IPS-18a (cell line): Measurements from ENCODE around the gene NPTX1.

ENCODE experiments used
- H3K27ac ChIP-seq: one replicate; pipeline ENCODE4 v1.5.1; 2013; ENCODE audit warnings: low read length
- H3K27me3 ChIP-seq: one replicate; pipeline ENCODE4 v1.6.1; 2013; ENCODE audit warnings: mild to moderate bottlenecking, low read length; ENCODE audit not compliant: control insufficient read depth, insufficient read depth
- H3K36me3 ChIP-seq: one replicate; pipeline ENCODE4 v1.6.1; 2013; ENCODE audit warnings: low read depth, low read length; ENCODE audit not compliant: control insufficient read depth
- H3K4me1 ChIP-seq: one replicate; pipeline ENCODE4 v1.6.1; 2013; ENCODE audit warnings: low read depth, low read length; ENCODE audit not compliant: control insufficient read depth
- H3K4me3 ChIP-seq: one replicate; pipeline ENCODE4 v1.5.1; 2013; ENCODE audit warnings: low read length
- H3K9ac ChIP-seq: one replicate; pipeline ENCODE4 v1.6.1; 2013; ENCODE audit warnings: mild to moderate bottlenecking, low read length, moderate library complexity
- H3K9me3 ChIP-seq: one replicate; pipeline ENCODE4 v1.6.1; 2013; ENCODE audit warnings: low read depth, low read length; ENCODE audit not compliant: control insufficient read depth

The NPTX1 gene

GRCh38 chr17:80426671-80427326, 49.6 kb downstream of the NPTX1 start:
- H3K27me3 ChIP-seq, result no peaks in the 10 kb centered on the region
- H3K9ac ChIP-seq, result no peak overlapping the region

DNA sequence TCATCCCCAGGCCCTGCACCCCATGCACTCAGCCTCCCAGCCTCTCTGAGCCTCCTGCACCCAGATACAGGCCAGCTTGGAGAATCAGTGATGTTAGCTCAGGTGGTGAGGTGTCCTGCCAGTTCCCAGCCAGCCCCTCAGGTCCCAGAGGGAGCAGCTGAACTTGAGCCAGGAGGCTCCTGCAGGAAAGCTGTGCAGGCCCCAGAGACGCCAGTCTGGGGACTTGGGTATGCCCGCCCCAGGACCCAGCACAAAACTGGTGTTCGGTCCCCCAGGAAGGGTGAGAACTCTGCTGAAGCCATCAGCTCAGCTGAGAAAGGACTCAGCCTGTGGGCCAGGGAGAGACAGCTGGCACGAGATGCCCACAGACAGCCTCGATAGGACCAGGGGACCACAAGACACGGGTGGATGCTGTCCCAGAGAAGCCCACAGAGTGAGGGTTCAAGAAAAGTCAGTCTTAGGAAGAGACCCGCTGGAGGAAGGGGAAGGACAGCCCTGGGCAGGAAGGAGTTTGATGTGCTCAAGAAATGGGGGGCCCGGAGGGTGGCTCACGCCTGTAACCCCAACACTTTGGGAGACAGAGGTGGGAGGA, 50.5 kb downstream of the NPTX1 start:
- H3K27me3 ChIP-seq, result no peaks in the 10 kb centered on the region
- H3K4me1 ChIP-seq, result no peaks in the 10 kb centered on the region
- H3K9ac ChIP-seq, result no peak overlapping the region
- no peaks in the 10 kb centered on the region for H3K9me3 ChIP-seq
- H3K36me3 ChIP-seq, result no peaks in the 10 kb centered on the region
- H3K27ac ChIP-seq, result no peak overlapping the region
- H3K4me3 ChIP-seq, result no peak overlapping the region

More at GRCh38 chr17:80426671-80427326, 49.6 kb downstream of the NPTX1 start:
- no peak overlapping the region for H3K4me3 ChIP-seq
- H3K9me3 ChIP-seq, result no peaks in the 10 kb centered on the region
- no peaks in the 10 kb centered on the region for H3K4me1 ChIP-seq
- no peaks in the 10 kb centered on the region for H3K36me3 ChIP-seq
- H3K27ac ChIP-seq, result no peak overlapping the region

DNA sequence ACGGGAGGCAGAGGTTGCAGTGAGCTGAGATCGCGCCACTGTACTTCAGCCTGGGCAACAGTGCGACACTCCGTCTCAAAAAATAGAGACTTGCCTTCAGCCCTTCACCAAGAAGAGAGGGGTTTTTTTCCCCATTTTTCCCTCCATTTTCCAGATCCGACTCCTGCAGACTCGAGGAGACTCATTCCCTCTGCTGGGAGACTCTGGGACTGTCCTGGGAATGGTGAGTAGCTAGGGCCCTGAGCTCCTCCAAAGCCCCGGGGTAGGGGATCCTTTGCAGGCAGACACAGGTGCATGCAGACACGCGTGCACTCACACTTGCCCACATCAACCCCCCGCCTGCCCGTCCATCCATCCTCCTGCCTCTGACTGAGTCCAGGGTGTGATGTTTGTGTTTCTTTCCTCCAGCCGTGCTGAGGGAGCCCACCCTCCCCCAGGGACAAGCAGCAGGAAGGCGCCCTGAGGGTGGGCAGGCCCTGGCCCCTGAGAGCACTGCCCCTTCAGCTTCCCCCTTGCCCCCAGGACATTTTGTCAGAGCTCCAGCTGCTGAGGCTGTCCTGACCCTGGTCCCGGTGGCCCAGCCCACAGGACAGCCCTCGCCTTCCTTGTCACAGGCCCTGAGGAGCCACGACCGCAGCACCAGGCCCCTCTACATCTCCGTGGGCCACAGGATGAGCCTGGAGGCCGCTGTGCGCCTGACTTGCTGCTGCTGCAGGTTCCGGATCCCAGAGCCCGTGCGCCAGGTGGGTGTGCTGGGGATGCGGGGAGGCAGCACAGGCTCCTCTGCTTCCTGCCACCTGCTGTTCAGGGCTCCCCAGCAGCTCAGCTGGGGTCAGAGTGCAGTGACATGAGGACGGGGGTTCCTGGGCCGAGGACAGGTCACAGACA, 51.3 kb downstream of the NPTX1 start:
- Histone ChIP-seq H3K27ac (no peak overlapping the region), H3K4me1 (no peaks in the 10 kb centered on the region), H3K9ac (no peak overlapping the region), H3K4me3 (no peak overlapping the region), H3K36me3 (no peaks in the 10 kb centered on the region), H3K9me3 (no peaks in the 10 kb centered on the region), H3K27me3 (no peaks in the 10 kb centered on the region)

DNA sequence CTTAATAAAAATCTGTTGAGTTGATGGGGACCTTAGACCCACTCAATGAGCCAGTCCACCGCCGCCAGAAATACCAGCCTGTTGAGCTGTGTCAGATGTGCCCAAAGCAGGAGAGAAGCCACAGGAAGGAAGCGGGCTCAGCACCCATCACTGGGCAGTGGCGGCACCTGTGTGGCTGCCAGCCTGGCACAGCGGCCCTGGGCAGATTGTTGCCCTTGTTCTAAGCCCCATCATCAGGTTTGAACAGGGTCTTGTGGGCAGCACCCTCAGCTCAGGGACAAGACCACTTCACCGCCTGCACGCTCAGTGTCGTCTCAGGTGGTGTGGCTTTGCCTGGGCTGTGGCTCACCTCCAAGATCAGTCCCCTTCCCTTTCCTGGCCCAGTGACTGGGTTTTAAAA, 52.1 kb downstream of the NPTX1 start:
- Histone ChIP-seq H3K4me3 (no peak overlapping the region), H3K27me3 (no peaks in the 10 kb centered on the region), H3K4me1 (no peaks in the 10 kb centered on the region), H3K9ac (no peak overlapping the region), H3K27ac (no peak overlapping the region), H3K9me3 (no peaks in the 10 kb centered on the region), H3K36me3 (no peaks in the 10 kb centered on the region)

DNA sequence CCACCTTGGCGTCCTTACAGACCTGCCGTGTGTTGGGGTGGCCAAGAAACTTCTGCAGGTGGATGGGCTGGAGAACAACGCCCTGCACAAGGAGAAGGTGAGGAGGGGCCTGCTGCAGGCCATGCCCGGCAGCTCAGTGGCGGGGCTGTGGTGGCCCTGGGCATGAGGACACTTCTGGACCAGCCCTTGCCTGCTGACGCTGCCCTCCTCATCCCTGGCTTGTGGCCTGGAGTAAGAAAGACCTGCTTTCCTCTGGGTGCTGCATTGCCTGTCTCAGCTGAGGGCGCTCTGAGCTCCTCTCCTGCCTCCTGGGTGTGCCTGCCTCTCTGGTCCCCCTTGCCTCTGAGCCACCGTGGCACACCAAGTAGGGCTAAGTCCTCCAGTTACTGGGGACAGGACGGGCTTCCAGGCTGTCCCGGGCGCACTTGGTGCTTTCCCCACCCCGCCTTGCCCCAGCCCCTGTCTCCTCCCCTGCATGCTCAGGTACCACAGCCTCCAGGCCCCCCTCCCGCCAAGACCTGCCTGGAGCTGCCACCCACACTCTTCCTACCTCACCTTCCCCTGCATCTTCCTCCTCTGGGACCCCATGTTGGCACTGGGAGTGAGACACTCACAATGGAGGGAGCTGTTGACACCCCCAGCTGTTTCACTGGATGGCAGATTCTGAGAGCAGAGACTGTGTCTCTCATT, 52.7 kb downstream of the NPTX1 start:
- H3K36me3 ChIP-seq, result no peaks in the 10 kb centered on the region
- H3K9ac ChIP-seq, result no peak overlapping the region
- no peak overlapping the region for H3K4me3 ChIP-seq
- H3K27me3 ChIP-seq, result no peaks in the 10 kb centered on the region
- H3K9me3 ChIP-seq, result no peaks in the 10 kb centered on the region
- H3K27ac ChIP-seq, result no peak overlapping the region
- no peaks in the 10 kb centered on the region for H3K4me1 ChIP-seq

DNA sequence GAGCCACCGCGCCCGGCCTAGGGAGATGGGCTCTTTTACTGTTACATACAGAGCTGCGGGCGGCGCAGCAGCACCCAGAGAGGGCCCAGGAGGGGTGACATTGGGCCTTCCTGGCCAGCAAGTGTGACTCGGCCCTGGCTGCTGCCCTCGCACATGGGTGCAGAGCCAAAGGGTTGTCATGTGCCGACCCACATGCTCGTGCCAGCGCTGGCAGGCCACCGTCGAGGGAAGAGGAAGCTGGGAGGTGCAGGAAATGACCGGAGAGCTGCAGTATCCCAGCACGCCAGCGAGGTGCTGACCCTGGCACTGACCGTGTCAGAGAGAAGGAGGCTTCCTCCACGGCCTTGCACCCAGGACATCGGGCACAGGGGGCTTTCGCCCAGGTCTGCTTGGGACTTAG, 53.4 kb downstream of the NPTX1 start:
- no peak overlapping the region for H3K9ac ChIP-seq
- no peaks in the 10 kb centered on the region for H3K27me3 ChIP-seq
- H3K27ac ChIP-seq, result no peak overlapping the region
- no peaks in the 10 kb centered on the region for H3K4me1 ChIP-seq
- H3K4me3 ChIP-seq, result no peak overlapping the region
- H3K36me3 ChIP-seq, result no peaks in the 10 kb centered on the region
- H3K9me3 ChIP-seq, result no peaks in the 10 kb centered on the region

- Histone ChIP-seq H3K4me1 (no peaks in the 10 kb centered on the region), H3K9me3 (no peaks in the 10 kb centered on the region), H3K36me3 (peaks cover 1% of the 10 kb centered on the region), H3K4me3 (no peak overlapping the region), H3K27ac (no peak overlapping the region), H3K9ac (no peak overlapping the region), H3K27me3 (no peaks in the 10 kb centered on the region)
Observed at GRCh38 chr17:80422276-80422675, 54.1 kb downstream of the NPTX1 start.

DNA sequence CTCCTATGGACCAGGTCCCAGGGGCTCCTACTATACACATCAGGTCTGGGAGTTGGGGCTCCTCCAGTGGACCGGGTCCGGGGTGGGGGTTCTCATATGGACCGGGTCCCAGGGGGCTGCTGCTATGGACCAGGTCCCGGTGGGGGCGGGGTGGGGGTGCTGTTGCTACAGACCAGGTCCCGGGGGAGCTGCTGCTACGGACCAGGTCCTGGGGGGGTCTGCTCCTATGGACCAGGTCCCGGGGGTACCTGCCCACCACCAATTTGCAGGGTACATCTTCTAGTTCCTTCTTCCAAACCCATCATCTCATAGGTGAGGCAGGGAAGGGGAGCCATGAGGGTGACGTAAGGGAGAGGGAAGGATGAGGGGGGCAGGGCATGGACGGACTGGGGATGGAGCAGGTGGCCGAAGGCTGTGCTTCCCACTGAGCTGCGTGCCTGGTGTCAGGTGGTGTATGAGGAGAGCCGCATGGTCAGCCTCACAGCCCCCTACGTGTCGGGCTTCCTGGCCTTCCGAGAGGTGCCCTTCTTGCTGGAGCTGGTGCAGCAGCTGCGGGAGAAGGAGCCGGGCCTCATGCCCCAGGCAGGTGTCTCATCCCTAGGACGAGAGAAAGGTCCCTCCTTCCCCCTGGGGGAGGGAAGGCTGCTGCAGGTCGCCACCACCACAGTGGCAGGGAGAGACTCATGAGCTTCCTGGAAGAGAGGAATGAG, 54.9 kb downstream of the NPTX1 start:
- Histone ChIP-seq H3K27ac (no peak overlapping the region), H3K27me3 (no peaks in the 10 kb centered on the region), H3K9ac (no peak overlapping the region), H3K4me1 (no peaks in the 10 kb centered on the region), H3K9me3 (no peaks in the 10 kb centered on the region), H3K36me3 (peaks cover 4% of the 10 kb centered on the region), H3K4me3 (no peak overlapping the region)

DNA sequence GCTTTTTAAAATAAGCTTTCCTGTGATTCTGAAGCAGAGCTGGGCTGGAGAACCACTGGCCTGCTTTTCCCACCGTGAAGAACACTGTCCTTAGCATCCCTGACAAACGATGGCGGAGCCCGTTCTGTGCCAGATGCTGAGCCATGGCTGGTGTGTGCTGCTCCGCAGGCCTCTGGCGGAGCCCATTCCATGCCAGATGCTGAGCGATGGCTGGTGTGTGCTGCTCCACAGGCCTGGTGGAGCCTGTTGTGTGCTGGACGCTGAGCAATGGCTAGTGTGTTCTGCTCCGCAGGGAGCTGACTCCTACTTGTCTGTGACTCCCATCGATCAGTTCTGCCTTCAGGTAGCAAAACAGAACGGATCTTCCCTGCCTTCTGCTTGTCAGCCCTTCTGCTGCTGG, 57.2 kb downstream of the NPTX1 start:
- Histone ChIP-seq H3K27ac (no peak overlapping the region), H3K9me3 (no peaks in the 10 kb centered on the region), H3K4me3 (no peak overlapping the region), H3K9ac (no peak overlapping the region), H3K27me3 (peaks cover 4% of the 10 kb centered on the region), H3K4me1 (no peaks in the 10 kb centered on the region), H3K36me3 (peaks cover 4% of the 10 kb centered on the region)

- Histone ChIP-seq H3K27me3 (peaks cover 11% of the 10 kb centered on the region), H3K9ac (no peak overlapping the region), H3K36me3 (peaks cover 4% of the 10 kb centered on the region), H3K27ac (no peak overlapping the region), H3K9me3 (no peaks in the 10 kb centered on the region), H3K4me1 (no peaks in the 10 kb centered on the region), H3K4me3 (no peak overlapping the region)
Observed at GRCh38 chr17:80418589-80418988, 57.8 kb downstream of the NPTX1 start.
